Neural progenitor cell (in vitro differentiated cells): ENCODE measurements around the gene PDE6B. TPM values are rescaled to one million over a fixed set of nuclear protein-coding genes. Genes with fewer than 3 reads are reported as not detected.

Source experiments
- DNase-seq: peaks from one replicate; pipeline ENCODE4 v3.0.0-alpha.2; 2016; ENCODE audit warnings: low spot score
- H2AFZ ChIP-seq: fragments of 200-600 bp; sonication (generic); replicated peaks from 2 replicates; pipeline ENCODE4 v1.6.1; 2016; ENCODE audit warnings: antibody characterized with exemption
- H3F3A ChIP-seq: fragments of 200-600 bp; sonication (generic); 2 replicates; pipeline ENCODE4 v1.6.1; 2016; ENCODE audit warnings: antibody characterized with exemption, low read depth
- H3K27ac ChIP-seq: fragments of 200-600 bp; sonication (generic); 2 replicates; pipeline ENCODE4 v1.5.1; 2016; ENCODE audit warnings: mild to moderate bottlenecking
- H3K27me3 ChIP-seq: fragments of 200-600 bp; sonication (generic); 2 replicates; pipeline ENCODE4 v1.6.1; 2016; ENCODE audit warnings: mild to moderate bottlenecking, moderate library complexity
- H3K36me3 ChIP-seq: fragments of 200-600 bp; sonication (generic); 2 replicates; pipeline ENCODE4 v1.5.1; 2016
- H3K4me1 ChIP-seq: fragments of 200-600 bp; sonication (generic); 2 replicates; pipeline ENCODE4 v1.6.1; 2016; ENCODE audit warnings: mixed run types
- H3K4me2 ChIP-seq: fragments of 200-600 bp; sonication (generic); 2 replicates; pipeline ENCODE4 v1.6.1; 2016
- H3K4me3 ChIP-seq: fragments of 200-600 bp; sonication (generic); 2 replicates; pipeline ENCODE4 v1.5.1; 2016
- H3K79me2 ChIP-seq: fragments of 200-600 bp; sonication (generic); 2 replicates; pipeline ENCODE4 v1.6.1; 2016; ENCODE audit warnings: low read depth
- H3K9ac ChIP-seq: fragments of 200-600 bp; sonication (generic); 2 replicates; pipeline ENCODE4 v1.6.1; 2016
- H3K9me3 ChIP-seq: fragments of 200-600 bp; sonication (generic); 2 replicates; pipeline ENCODE4 v1.5.1; 2016; ENCODE audit warnings: low read depth
- H4K20me1 ChIP-seq: fragments of 200-600 bp; sonication (generic); 2 replicates; pipeline ENCODE4 v1.6.1; 2016; ENCODE audit warnings: low read depth
- H3K27ac Mint-ChIP-seq: 3 replicates; pipeline ENCODE4 v1.8.0; 2021; ENCODE audit warnings: mixed read lengths
- H3K27me3 Mint-ChIP-seq: 2 replicates; pipeline ENCODE4 v1.8.0; 2022; ENCODE audit warnings: low read depth, mild to moderate bottlenecking, inconsistent platforms, moderate library complexity, mixed read lengths; ENCODE audit not compliant: insufficient read depth
- H3K36me3 Mint-ChIP-seq: 3 replicates; pipeline ENCODE4 v1.8.0; 2021; ENCODE audit warnings: mixed read lengths
- H3K4me1 Mint-ChIP-seq: 3 replicates; pipeline ENCODE4 v1.8.0; 2021; ENCODE audit warnings: mixed read lengths
- H3K4me3 Mint-ChIP-seq: 3 replicates; pipeline ENCODE4 v1.8.0; 2021; ENCODE audit warnings: mild to moderate bottlenecking, moderate library complexity, mixed read lengths
- H3K9me3 Mint-ChIP-seq: 3 replicates; pipeline ENCODE4 v1.8.0; 2020; ENCODE audit warnings: mixed read lengths
- CTCF ChIP-seq: fragments of 200-600 bp; sonication (generic); IDR thresholded peaks from 2 replicates; pipeline ENCODE4 v1.5.1; 2017; ENCODE audit warnings: antibody characterized with exemption, mild to moderate bottlenecking
- EZH2 ChIP-seq: fragments of 200-600 bp; sonication (generic); IDR thresholded peaks from 2 replicates; pipeline ENCODE4 v1.6.1; 2017; ENCODE audit warnings: antibody characterized with exemption, mild to moderate bottlenecking, moderate library complexity
- EZH2phosphoT487 ChIP-seq: fragments of 200-600 bp; sonication (generic); IDR thresholded peaks from 2 replicates; pipeline ENCODE4 v1.6.1; 2017; ENCODE audit warnings: antibody characterized with exemption
- total RNA-seq: library from RNA; depleted of rRNA; stranded (reverse); fragments of >200 nt; gene quantifications from 2 replicates; pipeline ENCODE4 v1.2.3, GENCODE V29; 2015; ENCODE audit warnings: low replicate concordance

PDE6B gene
- total RNA-seq, 1 donor from 2014 or later = 4.3 TPM

- Histone ChIP-seq H3K27ac (no peak overlapping the region), H3K9ac (no peak overlapping the region), H4K20me1 (no peaks in the 10 kb centered on the region), H3K27me3 (no peaks in the 10 kb centered on the region), H2AFZ (no peak overlapping the region), H3K79me2 (no peaks in the 10 kb centered on the region), H3K36me3 (no peaks in the 10 kb centered on the region), H3K4me3 (no peak overlapping the region), H3K9me3 (no peaks in the 10 kb centered on the region), H3K4me2 (no peak overlapping the region), H3K4me1 (peaks cover 18% of the 10 kb centered on the region), H3F3A (peaks cover 8% of the 10 kb centered on the region)
- peak; percentile 1 for DNase-seq
- TF ChIP-seq CTCF (no peak), EZH2 (no peak), EZH2phosphoT487 (no peak)
- H3K27me3 Mint-ChIP-seq = peaks cover 13% of the 10 kb centered on the region
- H3K4me3 Mint-ChIP-seq = peak overlapping the region; percentile 18
- peaks cover 8% of the 10 kb centered on the region for H3K4me1 Mint-ChIP-seq
- H3K27ac Mint-ChIP-seq = no peak overlapping the region
- peaks cover 4% of the 10 kb centered on the region for H3K9me3 Mint-ChIP-seq
- H3K36me3 Mint-ChIP-seq = no peaks in the 10 kb centered on the region
Observed at GRCh38 chr4:622071-622995, 3.0 kb upstream of the PDE6B start.

- Histone ChIP-seq H3K4me1 (peaks cover 18% of the 10 kb centered on the region), H3K9me3 (no peaks in the 10 kb centered on the region), H3F3A (peaks cover 8% of the 10 kb centered on the region), H3K79me2 (no peaks in the 10 kb centered on the region), H3K27me3 (no peaks in the 10 kb centered on the region), H3K36me3 (no peaks in the 10 kb centered on the region), H3K27ac (no peak overlapping the region), H4K20me1 (no peaks in the 10 kb centered on the region), H3K4me3 (no peak overlapping the region), H3K9ac (no peak overlapping the region), H2AFZ (no peak overlapping the region), H3K4me2 (no peak overlapping the region)
- peaks cover 4% of the 10 kb centered on the region for H3K9me3 Mint-ChIP-seq
- no peak overlapping the region for H3K27ac Mint-ChIP-seq
- H3K4me3 Mint-ChIP-seq = peak overlapping the region; percentile 18
- H3K36me3 Mint-ChIP-seq = no peaks in the 10 kb centered on the region
- H3K27me3 Mint-ChIP-seq = peaks cover 8% of the 10 kb centered on the region
- H3K4me1 Mint-ChIP-seq = peaks cover 8% of the 10 kb centered on the region
- TF ChIP-seq EZH2 = no peak
- TF ChIP-seq EZH2phosphoT487 = no peak
- TF ChIP-seq CTCF = no peak
- no peak for DNase-seq
Observed at GRCh38 chr4:622996-623913, 2.1 kb upstream of the PDE6B start.

- Histone ChIP-seq H3K36me3 (no peaks in the 10 kb centered on the region), H2AFZ (no peak overlapping the region), H3F3A (peaks cover 8% of the 10 kb centered on the region), H3K27ac (no peak overlapping the region), H3K4me1 (peaks cover 18% of the 10 kb centered on the region), H3K9me3 (no peaks in the 10 kb centered on the region), H3K4me3 (no peak overlapping the region), H3K4me2 (no peak overlapping the region), H3K9ac (no peak overlapping the region), H3K27me3 (no peaks in the 10 kb centered on the region), H3K79me2 (no peaks in the 10 kb centered on the region), H4K20me1 (no peaks in the 10 kb centered on the region)
- Mint-ChIP-seq H3K4me3 (no peak overlapping the region), H3K4me1 (peaks cover 8% of the 10 kb centered on the region), H3K27ac (no peak overlapping the region), H3K36me3 (no peaks in the 10 kb centered on the region), H3K9me3 (peaks cover 4% of the 10 kb centered on the region), H3K27me3 (peaks cover 8% of the 10 kb centered on the region)
- DNase-seq = peak; percentile 1
- no peak for TF ChIP-seq EZH2phosphoT487
- no peak for TF ChIP-seq EZH2
- TF ChIP-seq CTCF = no peak
Observed at GRCh38 chr4:623914-624566, 1.3 kb upstream of the PDE6B start.
